PFSK-1 (cell line): Measurements from ENCODE around the gene DPP9.

Experiments
- FOXP2 ChIP-seq: optimal IDR thresholded peaks from 2 replicates; pipeline ENCODE3; 2011; ENCODE audit warnings: borderline replicate concordance, control low read depth, inconsistent platforms; ENCODE audit not compliant: insufficient read depth; ENCODE audit errors: extremely low read length, extremely low read depth
- POLR2AphosphoS5 ChIP-seq: IDR thresholded peaks from 2 replicates; pipeline ENCODE4 v1.6.1; 2012; ENCODE audit warnings: low read depth, mild to moderate bottlenecking, control low read depth, low read length, moderate library complexity
- SIN3A ChIP-seq: IDR thresholded peaks from 2 replicates; pipeline ENCODE4 v1.6.1; 2012; ENCODE audit warnings: mild to moderate bottlenecking, low read length, moderate library complexity, borderline replicate concordance; ENCODE audit not compliant: insufficient read depth
- TAF1 ChIP-seq: IDR thresholded peaks from 2 replicates; pipeline ENCODE4 v1.6.1; 2012; ENCODE audit warnings: low read length, control low read depth, borderline replicate concordance; ENCODE audit not compliant: insufficient read depth
- TF ChIP-seq, protein P1 (sequence below), 2 experiments: IDR thresholded peaks; 2 replicates each; pipeline versions ENCODE4 v1.6.1 to v1.8.0; 2011 to 2012; ENCODE audit warnings: low read depth in 2 of 2, low read length in 2 of 2, control low read depth in 1 of 2, inconsistent platforms in 1 of 2, mild to moderate bottlenecking in 1 of 2, moderate library complexity in 1 of 2; ENCODE audit not compliant: insufficient read depth in 1 of 2

DNA sequence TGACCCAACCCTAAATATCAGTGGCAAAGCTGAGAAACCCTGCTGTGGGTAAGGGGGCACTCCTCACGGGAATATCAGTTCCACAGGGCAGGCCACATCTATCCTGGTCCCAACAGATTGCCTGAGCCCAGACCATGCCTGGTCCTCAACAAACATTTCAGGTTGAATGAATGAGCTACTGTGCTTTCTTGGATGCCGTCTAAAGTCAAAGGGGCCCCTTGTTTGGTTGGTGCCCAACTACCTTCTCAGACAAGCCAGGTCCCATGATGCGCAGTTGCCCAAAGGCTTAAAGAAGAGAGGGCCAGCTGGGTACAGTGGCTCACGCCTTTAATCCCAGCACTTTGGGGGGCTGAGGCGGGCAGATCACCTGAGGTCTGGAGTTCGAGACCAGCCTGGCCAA is 2.4 kb downstream of the DPP9 start:
- TF ChIP-seq TAF1 (no peak), POLR2AphosphoS5 (no peak), SIN3A (no peak), FOXP2 (no peak)
- TF ChIP-seq, protein P1, sequence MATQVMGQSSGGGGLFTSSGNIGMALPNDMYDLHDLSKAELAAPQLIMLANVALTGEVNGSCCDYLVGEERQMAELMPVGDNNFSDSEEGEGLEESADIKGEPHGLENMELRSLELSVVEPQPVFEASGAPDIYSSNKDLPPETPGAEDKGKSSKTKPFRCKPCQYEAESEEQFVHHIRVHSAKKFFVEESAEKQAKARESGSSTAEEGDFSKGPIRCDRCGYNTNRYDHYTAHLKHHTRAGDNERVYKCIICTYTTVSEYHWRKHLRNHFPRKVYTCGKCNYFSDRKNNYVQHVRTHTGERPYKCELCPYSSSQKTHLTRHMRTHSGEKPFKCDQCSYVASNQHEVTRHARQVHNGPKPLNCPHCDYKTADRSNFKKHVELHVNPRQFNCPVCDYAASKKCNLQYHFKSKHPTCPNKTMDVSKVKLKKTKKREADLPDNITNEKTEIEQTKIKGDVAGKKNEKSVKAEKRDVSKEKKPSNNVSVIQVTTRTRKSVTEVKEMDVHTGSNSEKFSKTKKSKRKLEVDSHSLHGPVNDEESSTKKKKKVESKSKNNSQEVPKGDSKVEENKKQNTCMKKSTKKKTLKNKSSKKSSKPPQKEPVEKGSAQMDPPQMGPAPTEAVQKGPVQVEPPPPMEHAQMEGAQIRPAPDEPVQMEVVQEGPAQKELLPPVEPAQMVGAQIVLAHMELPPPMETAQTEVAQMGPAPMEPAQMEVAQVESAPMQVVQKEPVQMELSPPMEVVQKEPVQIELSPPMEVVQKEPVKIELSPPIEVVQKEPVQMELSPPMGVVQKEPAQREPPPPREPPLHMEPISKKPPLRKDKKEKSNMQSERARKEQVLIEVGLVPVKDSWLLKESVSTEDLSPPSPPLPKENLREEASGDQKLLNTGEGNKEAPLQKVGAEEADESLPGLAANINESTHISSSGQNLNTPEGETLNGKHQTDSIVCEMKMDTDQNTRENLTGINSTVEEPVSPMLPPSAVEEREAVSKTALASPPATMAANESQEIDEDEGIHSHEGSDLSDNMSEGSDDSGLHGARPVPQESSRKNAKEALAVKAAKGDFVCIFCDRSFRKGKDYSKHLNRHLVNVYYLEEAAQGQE (IDR thresholded peaks at IDR 0.05; ENCODE audit: insufficient read depth in 1 of 2, low read depth in 2 of 2, low read length in 2 of 2): no peak
